DOHH2 (cell line): Measurements from ENCODE around the gene PDE2A.
"Not testable (repeated sequence)": the region's sequence is repeated elsewhere in the genome, so short reads cannot be mapped to it uniquely, and the experiment has no call there.

Source experiments
- H3F3A ChIP-seq: fragments of 200-600 bp; sonication (generic), shearing (Covaris generic); 2 replicates; pipeline ENCODE4 v1.6.0; 2016; ENCODE audit warnings: antibody characterized with exemption, mild to moderate bottlenecking; ENCODE audit not compliant: control insufficient read depth, insufficient read depth
- H3K27ac ChIP-seq: fragments of 200-600 bp; sonication (generic); 2 replicates; pipeline ENCODE4 v1.5.1; 2014; ENCODE audit warnings: low read depth, mild to moderate bottlenecking, low read length, moderate library complexity
- H3K27me3 ChIP-seq: fragments of 200-600 bp; sonication (generic); 2 replicates; pipeline ENCODE4 v1.6.1; 2014; ENCODE audit warnings: mild to moderate bottlenecking, low read length, mixed read lengths; ENCODE audit not compliant: control insufficient read depth
- H3K36me3 ChIP-seq: fragments of 200-600 bp; sonication (generic); 2 replicates; pipeline ENCODE4 v1.6.1; 2014; ENCODE audit warnings: mild to moderate bottlenecking, low read length, moderate library complexity, mixed read lengths; ENCODE audit not compliant: control insufficient read depth
- H3K4me1 ChIP-seq: fragments of 200-600 bp; sonication (generic); 2 replicates; pipeline ENCODE4 v1.6.1; 2014; ENCODE audit warnings: mild to moderate bottlenecking, low read length, mixed read lengths; ENCODE audit not compliant: control insufficient read depth
- H3K4me2 ChIP-seq: fragments of 200-600 bp; sonication (generic); 2 replicates; pipeline ENCODE4 v1.6.0; 2014; ENCODE audit warnings: mild to moderate bottlenecking, low read length, moderate library complexity
- H3K4me3 ChIP-seq: fragments of 200-600 bp; sonication (generic); 2 replicates; pipeline ENCODE4 v1.5.1; 2014; ENCODE audit warnings: mild to moderate bottlenecking, low read length, mixed read lengths
- H3K79me2 ChIP-seq: fragments of 200-600 bp; sonication (generic); 2 replicates; pipeline ENCODE4 v1.6.1; 2014; ENCODE audit warnings: mild to moderate bottlenecking, low read length, mixed read lengths; ENCODE audit not compliant: control insufficient read depth
- H3K9me2 ChIP-seq: fragments of 200-600 bp; sonication (generic); replicated peaks from 2 replicates; pipeline ENCODE4 v1.6.1; 2014; ENCODE audit warnings: mild to moderate bottlenecking, low read length, mixed read lengths; ENCODE audit not compliant: control insufficient read depth
- H3K9me3 ChIP-seq: fragments of 200-600 bp; sonication (generic); 2 replicates; pipeline ENCODE4 v1.6.1; 2014; ENCODE audit warnings: antibody characterized with exemption, low read length, mixed read lengths; ENCODE audit not compliant: control insufficient read depth, insufficient read depth
- H4K20me1 ChIP-seq: fragments of 200-600 bp; sonication (generic); 2 replicates; pipeline ENCODE4 v1.6.0; 2014; ENCODE audit warnings: low read depth, mild to moderate bottlenecking, antibody characterized with exemption, low read length, moderate library complexity; ENCODE audit not compliant: control insufficient read depth, insufficient read depth
- CTCF ChIP-seq: fragments of 200-600 bp; sonication (generic); IDR thresholded peaks from one replicate; pipeline ENCODE4 v1.5.1; 2014; ENCODE audit warnings: antibody characterized with exemption, mild to moderate bottlenecking, low read depth, low read length; ENCODE audit not compliant: poor library complexity, severe bottlenecking
- EZH2phosphoT487 ChIP-seq: fragments of 200-600 bp; sonication (generic); IDR thresholded peaks from 2 replicates; pipeline ENCODE4 v1.6.1; 2017; ENCODE audit warnings: borderline replicate concordance, mild to moderate bottlenecking, antibody characterized with exemption, low read length, moderate library complexity, mixed read lengths

The PDE2A gene

DNA sequence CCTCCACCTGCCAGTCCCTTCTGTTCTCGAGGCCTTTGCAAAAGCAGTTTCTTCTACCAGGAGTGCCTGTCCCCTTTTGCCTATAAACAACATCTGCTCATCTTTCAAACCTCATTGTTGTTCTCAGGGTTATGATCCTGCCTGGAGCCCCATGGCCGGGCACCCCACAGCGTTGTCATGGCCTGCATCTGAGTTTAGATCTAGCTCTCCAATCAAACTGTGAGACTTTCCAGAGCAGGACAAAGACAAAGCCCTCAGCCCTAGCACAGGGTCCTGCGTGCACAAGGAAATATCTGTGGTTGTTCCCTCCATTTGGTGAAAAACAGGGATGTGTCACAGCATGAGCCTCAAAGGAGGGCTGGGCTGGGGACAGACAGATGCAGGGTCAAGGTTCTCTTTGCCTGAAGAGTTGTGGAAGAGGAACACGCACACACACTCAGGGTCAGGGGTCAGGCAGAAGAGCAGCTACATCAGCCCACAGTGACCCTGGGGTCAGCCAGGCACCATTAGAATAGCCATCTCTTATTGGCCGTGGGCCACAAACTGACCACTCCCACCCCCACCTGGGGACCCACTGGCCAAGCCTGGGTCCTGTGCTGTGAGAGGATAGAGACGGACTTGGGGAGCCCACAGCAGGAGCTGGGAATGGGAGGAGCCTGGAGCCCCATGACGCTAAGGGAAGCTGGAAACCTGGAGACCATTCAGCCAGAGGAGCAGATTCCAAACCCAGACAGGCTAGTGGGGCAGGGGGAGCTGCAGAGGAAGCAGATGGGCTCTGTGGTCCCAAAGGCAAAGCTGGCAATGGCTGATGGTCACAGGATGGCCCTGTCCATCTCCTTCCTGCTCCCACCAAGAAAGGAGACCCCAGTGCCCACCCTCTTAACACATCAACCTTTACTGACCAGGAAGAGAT is 99.4 kb downstream of the PDE2A start:
- no peak overlapping the region for H3K4me2 ChIP-seq
- no peaks in the 10 kb centered on the region for H3K79me2 ChIP-seq
- H3K36me3 ChIP-seq = no peaks in the 10 kb centered on the region
- no peak overlapping the region for H3K4me3 ChIP-seq
- no peaks in the 10 kb centered on the region for H3K9me3 ChIP-seq
- H3F3A ChIP-seq = no peaks in the 10 kb centered on the region
- peaks cover 32% of the 10 kb centered on the region for H3K27me3 ChIP-seq
- H3K27ac ChIP-seq = no peak overlapping the region
- TF ChIP-seq EZH2phosphoT487 (no peak), CTCF (no peak)
- peaks cover 5% of the 10 kb centered on the region for H3K4me1 ChIP-seq
- no peaks in the 10 kb centered on the region for H3K9me2 ChIP-seq
- H4K20me1 ChIP-seq = no peaks in the 10 kb centered on the region

DNA sequence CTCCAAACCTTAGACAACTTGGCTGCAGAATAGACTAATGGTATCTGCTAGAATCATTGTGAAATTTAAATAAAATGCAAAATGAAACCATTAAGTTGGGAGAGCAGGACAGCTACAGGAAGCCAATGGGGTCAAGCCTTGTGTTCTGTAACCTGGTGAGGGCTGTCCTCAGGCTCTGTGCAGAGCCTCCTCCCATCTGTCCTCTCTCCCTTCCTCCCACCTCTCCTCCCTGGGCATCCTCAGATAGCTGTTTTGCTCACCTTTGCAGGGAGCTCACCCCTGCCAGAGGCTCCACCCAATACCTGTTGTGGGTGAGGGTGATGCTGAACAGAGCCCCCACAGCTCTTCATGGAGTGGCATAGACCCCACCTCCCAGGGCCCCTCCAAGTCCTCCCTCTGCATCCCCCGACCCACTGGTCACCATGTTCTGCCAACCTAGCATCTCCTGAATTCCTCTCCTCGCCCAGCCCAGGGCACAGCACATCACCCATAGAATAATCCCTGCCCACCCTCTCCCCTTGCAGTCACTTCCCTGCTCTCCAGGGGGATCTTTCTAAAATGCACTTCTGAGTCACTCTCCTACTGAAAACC is 100.3 kb downstream of the PDE2A start:
- Histone ChIP-seq H3K36me3 (no peaks in the 10 kb centered on the region), H4K20me1 (no peaks in the 10 kb centered on the region), H3K4me1 (no peaks in the 10 kb centered on the region), H3K9me2 (no peaks in the 10 kb centered on the region), H3K27ac (no peak overlapping the region), H3K27me3 (peaks cover 32% of the 10 kb centered on the region), H3F3A (no peaks in the 10 kb centered on the region), H3K4me3 (no peak overlapping the region), H3K79me2 (no peaks in the 10 kb centered on the region), H3K4me2 (no peak overlapping the region), H3K9me3 (no peaks in the 10 kb centered on the region)
- TF ChIP-seq CTCF (no peak), EZH2phosphoT487 (no peak)

- no peaks in the 10 kb centered on the region for H4K20me1 ChIP-seq
- no peaks in the 10 kb centered on the region for H3K4me1 ChIP-seq
- no peaks in the 10 kb centered on the region for H3K9me3 ChIP-seq
- no peaks in the 10 kb centered on the region for H3K9me2 ChIP-seq
- H3K27ac ChIP-seq = no peak overlapping the region
- peaks cover 32% of the 10 kb centered on the region for H3K27me3 ChIP-seq
- no peaks in the 10 kb centered on the region for H3K79me2 ChIP-seq
- TF ChIP-seq CTCF (peak; percentile 44), EZH2phosphoT487 (no peak)
- H3K36me3 ChIP-seq = no peaks in the 10 kb centered on the region
- H3K4me3 ChIP-seq = no peak overlapping the region
- H3K4me2 ChIP-seq = no peak overlapping the region
- no peaks in the 10 kb centered on the region for H3F3A ChIP-seq
Observed at GRCh38 chr11:72573072-72573854, 101.0 kb downstream of the PDE2A start.

DNA sequence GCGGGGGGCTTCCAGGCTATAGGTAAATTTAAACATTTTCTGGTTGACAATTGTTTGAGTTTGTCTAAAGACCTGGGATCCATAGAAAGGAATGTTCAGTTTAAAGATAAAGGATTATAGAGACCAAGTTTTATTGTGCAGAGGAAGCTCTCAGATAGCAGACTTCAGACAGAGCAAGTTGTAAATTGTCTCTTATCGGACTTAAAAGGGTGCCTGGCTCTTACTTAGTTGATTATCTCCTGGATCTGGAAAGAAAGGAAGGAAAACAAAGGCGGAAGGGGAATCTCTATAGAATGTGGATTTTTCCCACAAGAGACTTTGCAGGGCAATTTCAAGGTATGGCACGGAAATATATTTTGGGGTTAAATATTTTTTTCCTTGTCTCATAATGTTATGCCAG is 101.7 kb downstream of the PDE2A start:
- not testable (repeated sequence) for H3K9me3 ChIP-seq, H3K9me2 ChIP-seq, H3K79me2 ChIP-seq, H3K27ac ChIP-seq, H3K36me3 ChIP-seq, H4K20me1 ChIP-seq, H3F3A ChIP-seq, H3K4me1 ChIP-seq, H3K4me2 ChIP-seq, H3K4me3 ChIP-seq
- H3K27me3 ChIP-seq = peaks cover 32% of the 10 kb centered on the region
